Heart right ventricle (tissue), 16 donors: ENCODE measurements around the gene SMURF2. TPM values are rescaled to one million over a fixed set of nuclear protein-coding genes. Genes with fewer than 3 reads are reported as not detected.

Experiments
- ATAC-seq, 8 donors: fragments of 200-7000 bp; cut with Tn5 transposase; one replicate each; pipeline ENCODE4 v1.9.1; 2020; ENCODE audit warnings: mild to moderate bottlenecking in 8 of 8, moderate library complexity in 8 of 8, moderate number of reproducible peaks in 1 of 8
- DNase-seq, 2 donors: peaks; one replicate each; pipeline ENCODE4 v3.0.0-alpha.2; 2020
- H3K27ac ChIP-seq, 10 donors: fragments of 200-600 bp; sonication (generic) in 2 of 10; one replicate each; pipeline versions ENCODE4 v1.5.0 to v1.8.0; 2020 to 2022; ENCODE audit warnings: mild to moderate bottlenecking in 3 of 10
- H3K27me3 ChIP-seq, 7 donors: fragments of 200-600 bp; one replicate each; pipeline ENCODE4 v1.8.0; 2021 to 2022; ENCODE audit warnings: mild to moderate bottlenecking in 2 of 7
- H3K36me3 ChIP-seq, 9 donors: fragments of 200-600 bp; sonication (generic) in 1 of 9; one replicate each; pipeline versions ENCODE4 v1.5.0 to v1.8.0; 2020 to 2022; ENCODE audit warnings: mild to moderate bottlenecking in 2 of 9
- H3K4me1 ChIP-seq, 9 donors: fragments of 200-600 bp; sonication (generic) in 1 of 9; one replicate each; pipeline versions ENCODE4 v1.5.0 to v1.8.0; 2020 to 2022; ENCODE audit warnings: mild to moderate bottlenecking in 4 of 9
- H3K4me3 ChIP-seq, 10 donors: fragments of 200-600 bp; sonication (generic) in 2 of 10; one replicate each; pipeline versions ENCODE4 v1.5.0 to v1.8.0; 2020 to 2022; ENCODE audit warnings: mild to moderate bottlenecking in 7 of 10, moderate library complexity in 2 of 10
- H3K9me3 ChIP-seq, 11 donors: fragments of 200-600 bp in 10 of 11; sonication (generic) in 2 of 11; one replicate each; pipeline versions ENCODE4 v1.5.0 to v1.8.0; 2013 to 2022; ENCODE audit warnings: mild to moderate bottlenecking in 2 of 11, control low read depth in 1 of 11, moderate library complexity in 1 of 11
- CTCF ChIP-seq, 9 donors: fragments of 200-600 bp; sonication (generic) in 2 of 9; IDR thresholded peaks; one replicate each; pipeline versions ENCODE4 v1.5.0 to v1.8.0; 2021 to 2022; ENCODE audit warnings: antibody characterized with exemption in 9 of 9, mild to moderate bottlenecking in 5 of 9, moderate library complexity in 1 of 9
- WGBS, 2 donors: extraction: QIAGEN DNeasy Blood & Tissue Kit; methylation state at CpG; one replicate each; pipeline ENCODE4 v1.1.7; 2013; ENCODE audit warnings: inconsistent platforms in 1 of 2; 5-methylcytosine and 5-hydroxymethylcytosine counted together
- intact Hi-C, 10 donors: fragments of 100-400 bp; cut with DNase I; formaldehyde crosslinking; loops; one replicate each; pipeline versions ENCODE4 v1.11.1 to v1.14.2; 2022
- polyA plus RNA-seq, 2 donors: library from polyadenylated mRNA; stranded (reverse); fragments of 200-250 nt; gene quantifications; one replicate each; pipeline ENCODE4 v1.2.3, GENCODE V29; 2013
- total RNA-seq, 10 donors: library from RNA; stranded (reverse); fragmentation: NEBNext Ultra II Directional in 3 of 10; extraction: Animal tissue kit (Norgen Biotek cat#: 25700) in 3 of 10; gene quantifications; one replicate each; pipeline versions ENCODE4 v1.2.1 to v1.2.4, GENCODE V29; 2021 to 2023
- donor health status: Arrhythmogenic right ventricular cardiomyopathy.
- donor health status: ischemic (EF 13 %, LVEDD 7.1; RV severe dilation, severe dysfunction).
- donor health status: healthy with polysubstance abuse.
- donor health status: DM: no; HTN: yes; CAD: no.
- donor health status: DM: no; HTN: no; CAD: no.
- donor health status: ischemic (EF 25% LVEDD 6.9; RV normal size, moderate dysfunction).
- donor health status: ischemic (EF 25% LVEDD 5.7; RV mildly dilated, moderate dysfunction).
- donor health status: healthy.
- donor health status: DM: yes; HTN: yes; CAD: no.
- donor health status: Ischemic cardiomyopathy.
- donor health status: ischemic (EF 35%, LVEDD 5.7; RV mildly dilated, moderate dysfunction).
- donor health status: nonischemic (EF 11% LVEDD 7.7; RV severe dilation, severe dysfunction).
- donor health status: DM: yes; HTN: yes; CAD: no.
- donor health status: PGD.
- donor health status: ischemic (EF 29% LVEDD 5.4; RV normal size, mild dysfunction).
- donor health status: nonischemic (EF 23%, LVEDD 6.1; RV moderate dilation, normal function).

SMURF2 gene
- total and polyA plus RNA-seq, 12 donors: 4.0 to 15.5 (median 12.2) TPM

GRCh38 chr17:64575431-64575830, 86.7 kb downstream of the SMURF2 start:
- Histone ChIP-seq H3K27me3 (no peaks in the 10 kb centered on the region), H3K9me3 (no peaks in the 10 kb centered on the region), H3K4me3 (no peak overlapping the region), H3K27ac (no peak overlapping the region), H3K36me3 (peaks cover 0 to 86% (median 28%) of the 10 kb centered on the region in 9 donors), H3K4me1 (peaks cover 0 to 14% (median 5%) of the 10 kb centered on the region in 9 donors)
- no peak for ATAC-seq
- intact Hi-C loops: loop anchor here in 1 of 10 donors (10.0 kb wide), 1 partner anchor 69 kb away; no protein-coding TSS in a partner anchor
- 97 to 99% methylated on average over 3 of the region's 3 CpGs for WGBS, 2 donors
- no peak for DNase-seq
- no peak for TF ChIP-seq CTCF (IDR thresholded peaks at IDR 0.05)

- no peaks in the 10 kb centered on the region for H3K27me3 ChIP-seq
- H3K9me3 ChIP-seq: no peaks in the 10 kb centered on the region
- ATAC-seq: no peak
- DNase-seq: no peak
- no peak for TF ChIP-seq CTCF (IDR thresholded peaks at IDR 0.05)
- intact Hi-C loops: loop anchor here in 1 of 10 donors (10.0 kb wide), 1 partner anchor 70 kb away; no protein-coding TSS in a partner anchor
- H3K36me3 ChIP-seq: peaks cover 0 to 86% (median 25%) of the 10 kb centered on the region in 9 donors
- WGBS, 2 donors: 84 to 95% methylated on average over 1 of the region's 1 CpG
- H3K27ac ChIP-seq: no peak overlapping the region
- H3K4me3 ChIP-seq: no peak overlapping the region
- peaks cover 0 to 14% (median 5%) of the 10 kb centered on the region in 9 donors for H3K4me1 ChIP-seq
Observed at GRCh38 chr17:64574646-64575045, 87.5 kb downstream of the SMURF2 start.

- Histone ChIP-seq H3K4me3 (no peak overlapping the region), H3K27ac (peak overlapping the region in 2 of 10 donors; percentile 12 to 49), H3K9me3 (no peaks in the 10 kb centered on the region), H3K4me1 (peaks cover 0 to 14% (median 5%) of the 10 kb centered on the region in 9 donors), H3K36me3 (peaks cover 0 to 87% (median 21%) of the 10 kb centered on the region in 9 donors), H3K27me3 (no peaks in the 10 kb centered on the region)
- ATAC-seq: no peak
- TF ChIP-seq CTCF (IDR thresholded peaks at IDR 0.05): no peak
- no peak for DNase-seq
- intact Hi-C loops: loop anchor here in 1 of 10 donors (10.0 kb wide), 1 partner anchor 72 kb away; no protein-coding TSS in a partner anchor
Observed at GRCh38 chr17:64573214-64573613, 88.9 kb downstream of the SMURF2 start.

GRCh38 chr17:64572682-64573154, 89.4 kb downstream of the SMURF2 start:
- peak overlapping the region in 5 of 10 donors; percentile 10 to 61 (median 49) for H3K27ac ChIP-seq
- WGBS, 2 donors: 40 to 56% methylated on average over 3 of the region's 3 CpGs
- H3K36me3 ChIP-seq: peaks cover 0 to 86% (median 16%) of the 10 kb centered on the region in 9 donors
- peaks cover 0 to 14% (median 5%) of the 10 kb centered on the region in 9 donors for H3K4me1 ChIP-seq
- TF ChIP-seq CTCF (IDR thresholded peaks at IDR 0.05): no peak
- H3K9me3 ChIP-seq: no peaks in the 10 kb centered on the region
- no peaks in the 10 kb centered on the region for H3K27me3 ChIP-seq
- H3K4me3 ChIP-seq: no peak overlapping the region
- intact Hi-C loops: loop anchor here in 1 of 10 donors (10.0 kb wide), 1 partner anchor 72 kb away; no protein-coding TSS in a partner anchor
- no peak for DNase-seq
- peak in 6 of 8 donors; percentile 49 to 68 (median 60) for ATAC-seq
